Skeletal muscle cell (primary cell): ENCODE data around the gene ARHGEF7.

ENCODE experiments used
- DNase-seq: peaks from one replicate; pipeline ENCODE4 v3.0.0-alpha.2; 2010; ENCODE audit warnings: low read depth
- H3K4me3 ChIP-seq: 2 replicates; pipeline ENCODE4 v1.5.1; 2011; ENCODE audit warnings: low read depth, mild to moderate bottlenecking, control low read depth, low read length, moderate library complexity

ARHGEF7 gene

DNA sequence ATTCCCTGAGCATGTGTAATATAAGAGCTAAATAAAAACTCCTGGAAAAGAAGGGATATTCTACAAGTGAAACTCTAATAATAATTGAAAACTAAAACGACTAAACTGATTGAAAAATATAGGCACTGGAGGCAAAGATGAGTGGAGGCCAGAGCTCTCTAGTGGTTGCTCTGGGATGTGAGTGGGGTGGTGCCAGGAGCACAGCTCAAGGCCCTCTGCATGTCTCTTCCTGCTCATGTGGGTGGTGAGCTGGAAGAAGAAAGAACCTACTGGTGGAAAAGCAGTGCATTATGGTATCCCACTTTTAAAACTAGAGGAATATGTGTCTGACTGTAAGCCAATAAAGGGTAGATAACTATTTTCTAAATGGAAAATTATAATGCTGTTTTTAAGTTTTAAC lies 15.8 kb upstream of the ARHGEF7 start:
- no peak for DNase-seq
- no peak overlapping the region for H3K4me3 ChIP-seq

DNA sequence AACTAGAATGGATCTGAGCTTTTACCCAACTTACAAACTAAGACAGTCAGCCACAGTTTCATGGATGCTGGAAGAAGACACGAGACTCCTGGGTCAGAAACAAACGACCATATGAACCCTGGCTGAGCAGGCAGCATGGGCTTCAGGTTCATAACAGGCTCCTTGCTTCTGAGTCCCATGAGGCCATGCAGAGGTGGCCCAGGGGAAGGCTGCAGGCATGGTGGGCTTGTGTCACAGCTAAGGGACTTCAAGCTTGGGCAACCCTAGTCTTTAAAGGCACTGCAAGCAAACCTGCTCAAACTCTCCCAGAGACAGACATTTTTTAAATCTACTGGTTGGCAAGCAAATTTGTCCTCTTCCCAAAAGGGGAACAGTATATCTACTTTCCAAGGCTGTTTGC lies 5.1 kb upstream of the ARHGEF7 start:
- DNase-seq, result no peak
- H3K4me3 ChIP-seq, result no peak overlapping the region

DNA sequence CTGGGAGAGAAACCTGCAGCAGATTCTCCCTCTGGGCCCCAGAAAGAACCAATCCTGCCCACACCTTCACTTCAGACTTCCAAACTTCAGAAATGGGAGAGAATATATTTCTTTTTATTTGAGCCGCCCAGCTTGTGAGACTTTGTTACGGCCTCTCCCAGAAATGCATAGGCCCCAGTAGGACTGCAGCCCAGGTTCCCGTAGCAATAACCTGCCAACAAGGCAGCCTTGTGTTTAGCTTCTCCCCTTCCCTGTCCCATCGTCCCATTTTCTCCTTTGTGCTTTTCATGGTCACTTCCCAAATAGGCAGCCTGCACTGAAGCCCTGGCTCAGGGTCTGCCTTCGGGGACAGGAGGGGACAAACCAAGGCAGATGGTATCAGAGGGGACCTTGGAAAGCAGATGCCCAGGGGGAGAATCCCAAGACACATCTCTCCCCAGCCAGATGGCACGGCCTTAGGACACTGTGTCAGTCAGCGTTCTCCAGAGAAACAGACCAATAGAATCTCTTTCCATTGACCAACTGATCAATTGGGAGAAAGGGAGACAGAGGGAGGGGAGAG lies 3.7 kb upstream of the ARHGEF7 start:
- DNase-seq, result no peak
- H3K4me3 ChIP-seq, result no peak overlapping the region

DNA sequence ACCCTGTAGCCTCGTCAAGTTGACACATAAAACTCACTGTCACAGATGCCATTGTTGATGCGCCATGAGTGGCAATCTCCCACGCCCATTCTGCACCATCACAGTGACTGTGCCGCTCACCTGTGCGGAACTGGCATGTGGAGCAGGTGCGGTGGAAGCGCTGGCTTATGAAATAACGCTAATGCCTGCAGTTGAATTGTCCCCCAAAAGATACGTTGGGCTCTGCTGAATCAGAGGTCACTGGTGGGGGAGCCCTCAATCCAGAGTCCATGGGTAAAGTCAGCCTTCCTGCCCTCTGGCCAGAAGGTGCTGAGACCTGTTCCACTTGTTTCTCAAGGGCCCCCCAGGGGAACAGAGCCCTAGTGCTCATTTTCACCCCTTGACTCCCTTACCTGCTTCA lies 2.9 kb upstream of the ARHGEF7 start:
- no peak overlapping the region for H3K4me3 ChIP-seq
- no peak for DNase-seq

DNA sequence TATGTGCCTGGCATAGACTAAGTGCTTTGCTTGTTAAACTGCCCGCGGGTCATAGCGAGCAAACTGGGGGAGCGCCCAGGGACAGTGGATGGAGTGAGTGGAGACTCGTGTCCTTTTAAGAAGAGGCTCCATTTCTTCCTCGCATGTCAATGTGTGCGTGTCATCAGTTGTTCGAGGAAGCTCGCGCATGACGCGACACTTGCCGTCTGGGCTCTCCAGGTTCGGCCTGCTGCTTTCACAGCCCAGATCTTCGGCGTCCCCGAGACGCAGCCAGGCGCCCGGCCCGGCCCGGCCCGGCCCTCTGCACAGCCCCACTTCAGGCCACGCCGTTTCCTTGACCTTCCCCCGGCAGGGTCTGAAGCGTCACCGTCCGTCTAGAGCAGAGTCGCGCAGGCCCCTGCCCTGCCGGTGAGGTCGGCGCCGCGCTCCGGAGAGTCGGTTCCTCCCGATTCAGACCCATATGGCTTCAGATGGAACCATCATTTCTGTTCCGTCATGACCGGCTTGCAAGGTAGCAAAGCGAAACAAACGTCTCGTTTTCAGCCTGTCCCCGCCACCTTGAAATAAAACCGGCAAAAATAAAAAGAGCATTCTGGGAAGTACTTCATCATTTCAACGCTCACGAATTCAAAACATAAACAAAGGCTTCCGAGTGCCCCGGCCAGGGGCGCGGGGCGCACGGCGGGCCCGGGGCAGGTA lies 599 bp upstream of the ARHGEF7 start:
- H3K4me3 ChIP-seq, result peak overlapping the region; percentile 51
- DNase-seq, result no peak

DNA sequence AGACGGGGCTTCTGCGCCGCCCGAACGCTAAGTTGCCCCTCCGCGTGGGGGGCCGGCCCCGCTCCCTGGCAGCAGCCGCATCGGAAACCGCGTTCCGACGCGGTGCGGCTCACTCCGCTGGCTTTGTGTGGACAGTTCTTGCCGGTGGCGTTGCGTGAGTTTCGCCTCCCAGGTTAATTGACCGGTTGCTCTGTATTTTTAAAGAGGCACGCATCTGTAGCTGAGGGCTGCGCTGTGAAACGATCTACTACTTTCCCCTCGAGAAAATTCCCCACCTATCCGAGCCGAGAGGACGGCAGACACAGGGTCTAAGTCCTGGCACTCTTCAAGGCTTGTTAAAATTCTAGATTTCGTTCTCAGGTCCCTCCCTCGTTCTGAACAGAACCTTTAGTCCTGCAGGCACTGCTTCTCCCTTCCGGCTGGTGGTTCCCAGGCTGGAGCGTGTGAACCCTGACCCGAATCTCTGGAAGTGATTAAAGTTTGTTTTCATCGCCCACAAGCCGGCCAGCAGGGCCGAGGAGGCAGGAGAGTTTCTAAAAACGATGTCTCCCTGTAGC lies 933 bp downstream of the ARHGEF7 start:
- H3K4me3 ChIP-seq, result peak overlapping the region; percentile 41
- peak; percentile 63 for DNase-seq

DNA sequence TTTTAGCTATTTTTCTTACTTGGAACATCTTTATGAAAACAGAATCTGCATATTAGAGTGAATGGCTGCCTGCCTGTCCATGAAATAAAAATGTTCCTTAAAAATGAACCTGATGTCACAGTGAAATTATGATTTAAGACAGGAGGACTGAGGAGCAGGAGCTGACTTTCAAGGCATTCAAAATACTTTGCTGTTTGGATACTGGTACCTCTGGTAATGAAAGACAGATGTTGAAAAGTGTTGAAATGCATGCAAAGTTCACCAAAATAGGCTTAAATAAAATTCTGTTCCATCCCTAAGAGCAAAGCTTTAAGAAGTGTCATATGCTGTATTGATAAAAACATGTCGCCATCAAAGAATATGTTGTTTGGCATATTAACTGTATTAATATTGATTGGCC lies 1.7 kb downstream of the ARHGEF7 start:
- no peak for DNase-seq
- H3K4me3 ChIP-seq, result no peak overlapping the region

DNA sequence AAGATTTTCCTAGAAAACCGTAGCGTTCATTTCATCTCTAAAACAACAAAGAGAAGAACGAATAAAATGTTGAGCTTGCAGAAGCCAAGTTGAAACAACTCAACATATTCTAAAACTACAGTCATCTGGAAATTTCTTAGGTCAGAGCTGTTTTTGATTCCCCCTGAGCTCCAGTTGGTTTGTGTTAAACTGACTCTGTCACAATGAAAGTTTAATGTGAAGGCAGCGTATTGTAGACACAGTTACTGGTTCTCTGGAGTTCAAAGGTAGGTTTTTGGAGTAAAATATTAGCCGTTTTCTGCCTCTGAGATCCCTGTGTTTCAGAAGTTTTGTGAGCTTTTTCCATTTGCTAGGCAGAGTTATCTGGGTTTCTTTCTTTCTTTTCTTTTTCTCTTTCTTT lies 2.2 kb downstream of the ARHGEF7 start:
- no peak overlapping the region for H3K4me3 ChIP-seq

DNA sequence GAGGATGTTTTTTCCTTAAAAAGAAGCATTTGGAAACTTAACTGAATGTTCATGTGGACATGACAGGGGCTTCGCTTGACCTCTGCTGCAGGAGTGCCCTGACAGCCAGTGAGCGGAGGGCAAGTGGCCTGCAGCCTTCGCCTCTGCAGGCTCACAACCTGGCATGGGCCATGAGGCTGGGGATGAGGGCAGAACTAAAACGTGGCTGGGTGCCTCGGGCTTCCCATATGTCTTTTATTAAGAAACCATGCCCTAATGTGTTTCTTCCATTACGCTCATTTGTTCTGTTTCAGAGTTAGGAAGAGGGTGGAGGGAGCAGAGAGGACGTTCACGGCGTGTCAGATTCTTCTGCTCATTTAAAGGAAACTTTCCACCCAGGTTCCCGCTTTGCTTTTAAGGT lies 2.9 kb downstream of the ARHGEF7 start:
- no peak overlapping the region for H3K4me3 ChIP-seq
- DNase-seq, result no peak

More for the DNA sequence above, 2.2 kb downstream of the ARHGEF7 start:
- DNase-seq, result no peak

DNA sequence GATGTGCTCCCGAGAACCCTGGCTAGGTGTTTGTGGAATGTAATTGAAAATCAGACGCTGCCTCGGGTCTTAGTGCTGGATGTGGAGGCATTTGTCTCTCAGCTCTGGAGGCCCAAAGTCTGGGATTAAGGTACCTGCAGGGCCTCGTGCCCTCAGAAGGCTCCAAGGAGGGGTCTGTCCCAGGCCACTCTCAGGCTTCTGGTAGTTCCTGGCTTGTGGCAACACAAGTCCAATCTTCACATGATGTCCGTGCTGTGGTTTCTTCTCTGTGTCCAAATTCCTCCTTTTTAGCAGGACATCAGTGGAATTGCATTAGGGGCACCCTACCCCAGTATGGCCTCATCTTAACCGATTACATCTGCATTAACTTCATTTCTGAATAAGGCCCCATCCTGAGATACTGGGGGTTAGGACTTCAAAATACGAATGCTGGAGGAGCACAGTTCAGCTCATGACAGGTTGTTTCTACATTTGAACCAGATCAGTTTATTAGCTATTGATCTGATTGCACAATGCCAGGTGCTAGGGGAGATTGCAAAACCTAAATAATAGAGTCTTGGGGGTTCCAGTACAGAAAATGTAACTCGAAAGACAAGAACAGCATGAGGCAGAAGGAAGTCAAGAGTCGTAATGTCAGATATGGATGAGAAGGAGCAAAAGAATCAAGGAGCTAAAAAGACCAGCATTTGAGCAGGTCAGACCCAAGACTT lies 3.9 kb downstream of the ARHGEF7 start:
- no peak for DNase-seq

DNA sequence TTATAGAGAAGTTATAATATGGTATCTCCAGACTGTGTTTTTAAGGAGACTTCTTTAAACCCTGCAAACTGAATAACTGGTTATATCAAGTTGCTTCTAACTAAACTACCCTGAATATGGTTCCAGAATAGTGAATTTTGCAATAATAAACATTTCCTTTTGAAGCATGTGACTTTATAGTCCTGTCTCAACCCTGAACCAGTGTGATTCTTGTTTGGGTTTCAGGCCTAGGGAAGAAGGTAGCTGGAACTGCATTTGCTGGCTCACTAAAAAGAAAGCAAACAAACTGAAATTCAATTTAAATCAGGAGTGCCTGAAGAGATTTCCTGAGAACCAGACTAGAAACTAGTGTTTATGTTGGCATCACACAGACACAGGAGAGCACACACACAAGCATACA lies 4.9 kb downstream of the ARHGEF7 start:
- no peak overlapping the region for H3K4me3 ChIP-seq
- DNase-seq, result no peak

More for the DNA sequence above, 3.9 kb downstream of the ARHGEF7 start:
- no peak overlapping the region for H3K4me3 ChIP-seq

DNA sequence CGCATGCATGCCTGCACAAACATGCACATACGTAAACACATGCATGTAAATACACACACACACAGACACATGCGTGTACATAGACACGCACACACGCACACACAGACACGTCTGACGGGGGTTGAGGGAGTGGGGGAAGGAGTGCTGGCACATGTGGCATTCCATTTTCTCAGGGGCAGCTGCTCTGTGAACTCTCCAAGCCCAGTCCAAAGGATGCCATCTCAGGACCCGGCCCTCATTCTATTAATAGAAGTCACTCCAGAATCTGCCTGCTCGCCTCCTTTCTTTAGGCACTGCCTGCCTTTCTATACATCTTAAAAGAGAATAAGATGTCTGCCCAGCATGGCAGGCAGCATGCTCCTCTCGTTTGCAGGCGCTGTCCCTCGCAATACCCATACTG lies 5.3 kb downstream of the ARHGEF7 start:
- no peak overlapping the region for H3K4me3 ChIP-seq
- no peak for DNase-seq

DNA sequence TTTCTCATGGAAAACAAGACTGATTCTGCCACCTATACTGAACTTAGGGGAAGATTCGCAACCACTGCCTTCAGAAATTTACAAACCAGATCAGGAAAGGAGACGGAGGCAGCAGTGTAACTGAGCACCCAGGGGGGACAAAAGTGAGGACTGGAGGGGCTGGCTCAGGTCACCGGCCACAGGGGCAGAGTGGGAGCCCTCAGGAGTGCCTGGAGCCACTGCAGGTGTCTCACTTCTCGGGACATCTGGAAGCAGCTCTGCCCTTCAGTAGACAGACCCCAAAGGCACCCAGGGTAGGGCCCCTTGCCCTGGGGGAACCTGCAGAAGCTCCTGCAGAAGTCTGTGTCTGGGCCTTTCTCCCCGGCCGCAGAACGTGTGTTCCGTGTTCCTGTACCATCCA lies 5.8 kb downstream of the ARHGEF7 start:
- no peak for DNase-seq

DNA sequence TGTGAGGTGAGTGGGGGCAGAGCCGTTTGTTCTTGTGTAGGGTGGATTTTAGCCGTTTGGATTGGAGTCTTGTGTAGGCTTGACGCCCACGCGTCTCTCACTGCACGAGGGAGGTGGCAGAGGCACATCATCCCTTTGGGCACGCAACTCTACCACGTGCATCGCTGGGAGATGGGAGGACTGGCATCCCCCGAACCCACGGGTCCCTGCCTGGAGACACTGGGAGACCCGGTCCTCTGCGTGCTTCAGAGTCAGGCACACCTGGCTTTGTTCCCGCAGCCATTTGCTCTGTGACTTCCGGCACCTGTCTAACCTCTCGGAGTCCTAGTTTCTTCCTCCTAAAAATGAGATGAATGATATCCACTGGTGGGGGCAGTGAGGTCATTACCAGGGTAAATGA lies 6.4 kb downstream of the ARHGEF7 start:
- DNase-seq, result no peak
- no peak overlapping the region for H3K4me3 ChIP-seq

More for the DNA sequence above, 5.8 kb downstream of the ARHGEF7 start:
- H3K4me3 ChIP-seq, result no peak overlapping the region

DNA sequence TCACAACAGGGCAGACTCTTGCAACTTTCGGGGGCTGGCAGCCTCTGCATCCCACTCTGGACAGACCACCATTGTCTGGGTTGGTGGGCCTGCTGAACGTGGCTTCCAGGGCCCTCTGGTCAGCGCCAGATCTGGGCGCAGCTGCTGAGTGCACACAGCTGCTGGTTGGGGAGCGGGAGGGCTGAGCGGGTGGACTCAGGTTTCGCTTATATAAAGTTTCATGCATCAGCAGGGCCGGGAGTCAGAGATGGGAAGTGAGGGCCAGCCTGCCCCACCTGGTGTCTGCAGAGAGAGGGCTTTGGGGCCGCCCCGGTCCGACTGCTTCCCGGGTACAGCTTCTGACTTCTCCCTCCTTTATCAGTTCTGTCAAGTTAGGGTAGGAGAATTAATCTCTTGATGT lies 6.9 kb downstream of the ARHGEF7 start:
- H3K4me3 ChIP-seq, result no peak overlapping the region
- peak; percentile 23 for DNase-seq

DNA sequence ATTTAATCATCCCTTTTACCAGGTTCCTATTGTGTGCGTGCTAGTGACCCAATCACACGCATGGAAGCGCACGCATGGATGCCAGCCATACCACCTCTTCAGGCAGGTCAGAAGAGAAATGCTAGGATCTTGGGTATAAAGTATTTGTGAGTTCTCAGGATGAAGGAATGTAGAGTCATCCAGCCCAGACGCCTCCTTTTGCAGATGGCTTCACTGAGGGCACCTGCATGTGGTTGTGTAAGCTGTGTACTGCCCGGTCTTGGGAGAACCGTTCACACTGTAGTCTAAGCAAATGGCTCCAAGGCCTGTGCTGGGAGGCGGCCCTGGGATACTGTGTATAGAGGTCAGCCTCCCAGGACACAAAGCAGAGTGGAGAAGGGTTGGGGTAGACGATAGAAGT lies 7.5 kb downstream of the ARHGEF7 start:
- DNase-seq, result no peak
- H3K4me3 ChIP-seq, result no peak overlapping the region

DNA sequence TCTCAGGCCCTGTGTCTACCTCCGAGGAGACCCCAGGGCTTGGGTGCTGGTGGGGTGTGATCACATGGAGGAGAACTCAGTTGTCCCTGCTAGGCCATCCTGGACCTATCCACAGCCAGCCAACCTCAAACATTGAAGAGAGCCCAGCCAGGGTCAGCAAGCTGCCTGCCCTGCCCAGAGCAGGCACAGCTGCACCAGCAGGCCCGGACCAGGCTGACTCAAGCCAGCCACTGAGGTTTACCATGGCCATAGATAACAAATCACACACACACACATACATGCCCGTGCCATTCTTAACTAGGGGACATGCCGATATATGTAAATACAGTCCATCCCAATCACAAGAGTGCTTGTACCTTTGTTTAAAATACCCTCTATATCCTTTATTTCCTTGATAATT lies 8.1 kb downstream of the ARHGEF7 start:
- no peak for DNase-seq
- H3K4me3 ChIP-seq, result no peak overlapping the region

DNA sequence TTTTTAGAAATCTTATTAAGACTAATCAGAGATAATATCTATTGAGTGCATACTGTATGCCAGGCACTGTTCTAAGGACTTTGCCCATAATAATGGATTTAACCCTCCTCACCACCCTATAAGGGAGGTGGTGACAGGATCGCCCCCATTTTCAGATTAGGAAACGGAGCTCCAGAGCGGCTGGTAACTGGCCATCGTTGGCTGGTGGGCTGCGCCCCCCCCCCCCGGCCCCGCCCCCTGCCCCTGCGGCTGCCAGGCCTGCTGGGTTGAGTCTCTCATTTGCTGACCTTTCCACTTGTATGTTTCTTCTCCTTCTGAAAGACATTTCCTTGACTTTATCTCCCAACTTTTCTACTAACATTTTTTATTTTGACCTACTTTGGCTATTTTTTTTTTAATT lies 8.5 kb downstream of the ARHGEF7 start:
- DNase-seq, result no peak
- no peak overlapping the region for H3K4me3 ChIP-seq

DNA sequence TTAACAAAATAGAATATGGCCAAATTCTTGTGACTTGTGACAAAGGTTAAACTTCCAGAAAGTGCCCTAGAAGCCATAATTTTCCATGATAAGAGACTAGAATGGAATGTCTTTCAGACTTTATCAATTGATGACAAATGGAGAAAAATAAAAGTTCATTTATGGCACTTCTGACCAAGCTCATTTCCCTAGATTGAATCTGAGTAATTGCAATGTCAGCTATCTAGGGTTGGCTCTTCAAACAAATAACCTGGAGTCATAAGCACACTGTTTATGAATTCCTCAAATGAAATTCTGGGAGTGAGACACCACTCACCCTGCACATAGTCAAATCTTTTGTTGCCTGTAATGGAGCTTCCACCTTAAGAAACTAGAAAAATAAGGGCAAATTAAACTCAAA lies 11.4 kb downstream of the ARHGEF7 start:
- DNase-seq, result no peak
- no peak overlapping the region for H3K4me3 ChIP-seq

DNA sequence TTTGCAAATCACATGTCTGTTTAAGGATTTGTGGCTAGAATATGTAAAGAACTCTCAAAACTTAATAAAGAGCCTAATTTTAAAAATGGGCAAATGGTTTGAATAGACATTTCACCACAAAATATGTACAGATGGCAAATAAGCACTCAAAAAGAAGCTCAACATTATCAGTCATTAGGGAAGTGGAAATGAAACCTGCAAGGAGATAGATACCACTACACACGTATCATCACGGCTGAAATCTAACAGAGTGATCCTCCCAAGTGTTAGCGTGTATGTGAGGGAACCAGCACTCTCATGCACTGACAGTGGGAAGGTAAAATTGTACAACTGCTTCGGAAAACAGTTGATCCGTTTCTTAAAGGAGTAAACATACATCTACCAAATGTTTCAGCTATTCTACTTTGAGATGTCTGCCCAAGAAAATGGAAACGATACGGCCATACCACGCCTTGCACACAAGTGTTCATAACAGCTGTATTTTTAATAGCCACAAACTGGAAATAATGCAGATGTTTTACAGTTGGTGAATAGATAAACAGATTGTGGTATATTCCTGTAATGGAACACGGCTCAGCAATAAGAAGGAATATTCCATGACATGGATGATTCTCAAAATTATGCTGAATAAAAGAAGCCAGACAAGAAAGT lies 14.5 kb downstream of the ARHGEF7 start:
- no peak for DNase-seq
- H3K4me3 ChIP-seq, result no peak overlapping the region
